Measurements from ENCODE around the gene GGTLC2.

DNA sequence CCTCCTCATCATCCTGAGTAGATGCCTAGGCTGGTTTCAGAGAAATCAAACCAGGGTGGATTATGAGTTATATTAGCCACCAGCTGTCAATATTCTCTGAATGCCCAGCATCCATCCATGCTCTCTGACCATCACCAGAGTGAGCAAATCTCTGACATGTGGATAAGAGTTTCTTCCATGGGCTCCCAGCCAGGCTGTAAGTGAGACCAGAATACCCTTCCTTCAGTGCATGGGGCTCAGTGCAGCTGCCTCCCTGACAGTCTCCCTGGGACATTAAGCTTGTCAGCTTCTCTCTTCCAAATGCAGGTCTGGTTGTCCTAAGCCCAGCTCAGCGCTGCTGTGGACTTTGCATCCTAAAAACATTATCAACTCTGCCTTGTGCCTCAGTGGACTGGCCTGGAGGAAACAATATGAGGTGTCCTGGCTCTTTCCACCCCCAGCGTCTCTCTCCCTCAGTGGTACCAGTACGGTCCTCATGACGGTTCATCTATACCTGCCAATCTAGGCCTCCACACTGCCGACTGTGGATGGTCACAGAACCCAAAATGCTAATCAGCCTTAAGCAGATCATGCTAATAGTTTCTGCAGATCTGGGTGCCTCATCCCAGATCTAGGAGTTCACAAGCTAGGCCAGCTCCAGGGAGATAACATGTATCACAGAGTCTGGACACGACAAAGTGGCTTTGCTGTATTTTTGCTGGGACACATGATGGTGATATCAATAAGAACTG is 43.7 kb upstream of the GGTLC2 start:
- TF ChIP-seq POLR2A (IDR thresholded peaks at IDR 0.05) (no peak), CTCF (IDR thresholded peaks at IDR 0.05) (no peak)
